Stimulated activated CD8-positive, alpha-beta memory T cell treated with anti-CD3 and anti-CD28 coated beads, Interleukin-7, amount 100 ng/mL, for 24 hours (primary cell): ENCODE data around the gene ALG1.
A peak's percentile ranks its signal among the peaks of the same experiment; 100 is the strongest.
"Not testable (repeated sequence)": the region's sequence is repeated elsewhere in the genome, so short reads cannot be mapped to it uniquely, and the experiment has no call there.

Source experiments
- DNase-seq: peaks from one replicate; pipeline ENCODE4 v3.0.0-alpha.2; 2020; ENCODE audit warnings: low read depth

Gene ALG1

DNA sequence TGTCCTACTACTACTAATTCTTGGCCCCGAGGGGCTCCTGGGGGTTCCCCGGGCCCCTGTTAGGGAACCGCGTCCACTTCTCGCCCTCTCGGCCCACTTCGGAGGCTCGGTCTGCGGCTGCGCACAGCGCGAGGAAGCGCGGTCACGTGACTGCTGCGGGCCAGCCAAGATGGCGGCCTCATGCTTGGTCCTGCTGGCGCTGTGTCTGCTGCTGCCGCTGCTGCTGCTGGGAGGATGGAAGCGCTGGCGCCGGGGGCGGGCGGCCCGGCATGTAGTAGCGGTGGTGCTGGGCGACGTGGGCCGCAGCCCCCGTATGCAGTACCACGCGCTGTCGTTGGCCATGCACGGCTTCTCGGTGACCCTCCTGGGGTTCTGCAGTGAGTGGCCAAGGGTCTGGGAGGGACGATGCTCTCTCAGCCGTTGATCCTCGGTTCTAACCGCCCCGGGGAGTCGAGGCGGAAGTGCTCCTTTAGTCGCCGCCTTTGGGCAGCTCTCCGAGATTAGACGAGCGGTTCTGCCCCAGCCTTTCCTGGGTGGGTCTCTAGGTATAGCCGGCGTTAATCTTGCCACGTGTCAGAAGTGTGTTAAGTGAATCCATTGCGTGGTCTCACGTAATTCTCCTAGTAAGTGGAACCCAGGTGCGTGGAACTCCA lies at the start of gene ALG1:
TSS of gene ALG1 (plus strand) at position 163 of the 653 bp plus-strand sequence. CDS start at position 170, 7 bp downstream.
- DNase-seq: peak; percentile 81

DNA sequence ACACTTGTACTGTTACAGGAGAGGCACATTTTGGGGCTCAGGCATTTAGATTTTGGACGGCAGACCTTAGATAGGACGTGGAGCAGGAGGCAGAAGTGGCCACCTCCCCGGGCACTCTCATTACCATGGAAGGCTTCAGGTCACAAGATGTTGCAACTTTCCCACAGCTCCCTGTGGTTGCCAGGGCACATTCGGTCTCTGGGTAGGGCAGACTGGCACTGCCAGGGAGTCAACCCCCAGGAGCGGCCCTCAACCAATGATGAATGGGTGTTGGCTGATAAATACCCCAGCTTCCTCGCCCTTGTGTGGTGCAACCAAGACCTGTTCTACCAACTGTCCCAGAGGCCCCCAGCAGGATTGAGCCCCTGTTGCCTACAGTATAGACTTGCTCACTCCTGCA lies 49.1 kb upstream of the ALG1 start:
- no peak for DNase-seq

GRCh38 chr16:5024632-5025031 lies 47.0 kb upstream of the ALG1 start:
- no peak for DNase-seq

- DNase-seq: no peak
Measured at GRCh38 chr16:5025171-5025632, 46.4 kb upstream of the ALG1 start.

DNA sequence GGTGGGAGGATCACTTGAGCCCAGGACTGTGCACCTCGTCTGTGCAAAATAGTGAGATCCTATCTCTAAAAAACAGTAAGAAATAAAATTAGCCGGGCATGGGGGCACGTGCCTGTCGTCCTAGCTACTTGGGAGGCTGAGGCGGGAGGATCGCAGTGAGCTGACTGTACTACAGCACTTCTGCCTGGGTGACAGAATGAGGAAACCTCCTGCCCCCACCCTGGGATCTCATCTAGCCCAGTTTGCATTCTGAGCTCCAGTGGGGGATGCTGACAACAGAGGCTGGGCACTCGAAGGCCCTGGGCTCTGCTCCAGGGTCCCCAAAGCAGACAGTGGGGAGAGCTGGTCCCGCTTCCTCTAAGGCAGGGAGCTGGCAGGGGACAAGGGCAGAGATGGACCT lies 45.0 kb upstream of the ALG1 start:
- no peak for DNase-seq

DNA sequence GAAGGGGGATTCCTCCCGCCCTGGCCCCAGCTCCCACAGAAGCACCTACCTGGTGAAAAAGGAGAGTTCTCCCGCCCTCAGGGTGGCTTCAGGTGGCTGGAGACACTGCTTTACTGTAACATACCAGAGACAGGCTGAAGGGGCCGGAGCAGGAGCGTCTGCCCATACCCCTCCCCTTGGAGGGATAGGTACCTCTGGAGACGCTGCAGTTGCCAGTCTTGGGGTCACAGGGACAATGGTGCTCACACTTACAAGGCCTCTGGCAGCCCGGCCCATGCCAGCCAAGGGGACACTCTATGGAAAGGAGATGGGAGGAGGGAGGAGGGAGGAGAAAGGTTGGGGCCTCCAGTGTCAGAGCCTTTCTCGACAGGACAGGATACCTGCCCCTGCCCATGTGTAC lies 44.6 kb upstream of the ALG1 start:
- DNase-seq: no peak

- no peak for DNase-seq
Measured at GRCh38 chr16:5027575-5028235, 43.9 kb upstream of the ALG1 start.

- no peak for DNase-seq
Measured at GRCh38 chr16:5028950-5029475, 42.6 kb upstream of the ALG1 start.

DNA sequence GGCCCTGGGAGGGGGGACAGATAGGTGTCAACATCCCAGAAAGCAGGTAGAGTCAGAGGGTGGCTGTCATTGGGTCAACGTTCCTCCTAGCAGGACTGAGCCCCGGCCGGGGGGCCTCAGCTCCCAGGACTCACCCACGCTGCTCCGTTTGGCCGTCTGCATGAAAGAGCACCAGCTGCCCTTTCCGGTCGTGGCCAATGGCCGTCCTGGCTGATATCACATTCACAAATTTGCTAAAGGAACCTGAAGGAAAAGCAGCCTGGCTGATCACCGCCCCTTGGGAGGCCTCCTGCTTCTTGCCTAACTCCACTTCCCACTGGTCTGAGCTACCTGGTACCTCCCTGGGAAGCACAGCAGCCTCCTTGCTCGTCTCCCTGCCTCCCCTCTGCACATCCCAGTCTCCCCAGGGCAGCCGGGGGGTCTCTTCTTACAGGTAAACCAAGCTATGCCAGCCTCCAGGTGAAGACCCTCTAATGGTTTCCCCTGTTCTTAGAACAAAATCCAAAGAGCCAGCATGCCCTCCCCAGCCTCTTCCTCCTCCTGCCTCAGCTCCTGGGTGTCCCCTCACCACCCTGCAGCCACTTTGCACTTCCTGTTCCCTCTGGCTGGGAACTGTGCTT lies 41.3 kb upstream of the ALG1 start:
- no peak for DNase-seq

GRCh38 chr16:5031601-5032000 lies 40.0 kb upstream of the ALG1 start:
- no peak for DNase-seq

GRCh38 chr16:5032748-5033167 lies 38.9 kb upstream of the ALG1 start:
- DNase-seq: no peak

DNA sequence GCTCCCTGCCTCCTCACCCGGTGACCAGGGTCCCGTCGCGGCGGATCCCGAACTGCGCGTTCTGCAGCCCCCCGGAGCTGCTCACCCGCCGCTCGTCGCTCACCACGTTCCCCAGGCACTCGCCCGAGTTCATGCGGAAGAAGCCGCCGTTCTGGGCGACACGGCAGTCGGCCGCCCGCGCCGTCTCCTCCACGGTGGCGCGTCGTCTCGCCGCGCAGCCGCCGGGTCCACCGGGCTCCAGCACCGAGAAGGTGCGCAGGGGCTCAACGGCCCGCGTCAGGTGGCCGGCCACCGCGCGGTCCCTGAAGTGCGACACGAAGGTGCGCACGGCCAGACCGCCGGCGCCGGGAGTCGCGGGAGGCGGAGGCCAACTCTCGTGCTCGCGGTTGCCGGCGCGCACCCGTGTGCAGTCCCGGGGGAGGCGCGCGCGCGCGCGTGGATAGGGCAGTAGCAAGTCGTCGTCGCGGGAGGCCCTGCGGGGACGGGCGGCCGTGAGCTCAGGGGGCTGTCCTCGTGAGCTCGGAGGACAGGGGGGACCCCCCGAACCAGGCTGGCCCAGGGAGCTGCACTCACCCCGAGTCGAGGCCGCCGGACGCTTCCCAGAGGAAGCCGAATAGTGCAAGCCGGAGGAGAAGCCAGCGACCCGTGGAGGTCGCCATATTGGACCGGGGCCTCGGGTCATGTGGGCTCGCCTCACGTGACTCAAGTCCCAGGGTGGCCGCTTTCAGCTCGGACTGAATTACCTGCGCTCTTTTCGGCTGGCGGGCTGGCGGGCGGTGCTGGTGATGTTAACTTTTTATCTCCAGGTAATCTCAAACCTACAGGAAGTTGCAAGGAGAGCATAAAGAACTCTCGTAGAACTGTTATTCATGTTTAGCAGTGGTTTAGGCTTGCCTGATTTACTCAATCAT lies 38.1 kb upstream of the ALG1 start, which contains the start of gene NAGPA:
TSS of gene NAGPA (minus strand) at position 680 of the 911 bp plus-strand sequence. CDS start at position 659, 21 bp downstream.
- peak; percentile 71 for DNase-seq

GRCh38 chr16:5034167-5034523 lies 37.5 kb upstream of the ALG1 start:
- no peak for DNase-seq

- DNase-seq: no peak
Measured at GRCh38 chr16:5035909-5036227, 35.8 kb upstream of the ALG1 start.

DNA sequence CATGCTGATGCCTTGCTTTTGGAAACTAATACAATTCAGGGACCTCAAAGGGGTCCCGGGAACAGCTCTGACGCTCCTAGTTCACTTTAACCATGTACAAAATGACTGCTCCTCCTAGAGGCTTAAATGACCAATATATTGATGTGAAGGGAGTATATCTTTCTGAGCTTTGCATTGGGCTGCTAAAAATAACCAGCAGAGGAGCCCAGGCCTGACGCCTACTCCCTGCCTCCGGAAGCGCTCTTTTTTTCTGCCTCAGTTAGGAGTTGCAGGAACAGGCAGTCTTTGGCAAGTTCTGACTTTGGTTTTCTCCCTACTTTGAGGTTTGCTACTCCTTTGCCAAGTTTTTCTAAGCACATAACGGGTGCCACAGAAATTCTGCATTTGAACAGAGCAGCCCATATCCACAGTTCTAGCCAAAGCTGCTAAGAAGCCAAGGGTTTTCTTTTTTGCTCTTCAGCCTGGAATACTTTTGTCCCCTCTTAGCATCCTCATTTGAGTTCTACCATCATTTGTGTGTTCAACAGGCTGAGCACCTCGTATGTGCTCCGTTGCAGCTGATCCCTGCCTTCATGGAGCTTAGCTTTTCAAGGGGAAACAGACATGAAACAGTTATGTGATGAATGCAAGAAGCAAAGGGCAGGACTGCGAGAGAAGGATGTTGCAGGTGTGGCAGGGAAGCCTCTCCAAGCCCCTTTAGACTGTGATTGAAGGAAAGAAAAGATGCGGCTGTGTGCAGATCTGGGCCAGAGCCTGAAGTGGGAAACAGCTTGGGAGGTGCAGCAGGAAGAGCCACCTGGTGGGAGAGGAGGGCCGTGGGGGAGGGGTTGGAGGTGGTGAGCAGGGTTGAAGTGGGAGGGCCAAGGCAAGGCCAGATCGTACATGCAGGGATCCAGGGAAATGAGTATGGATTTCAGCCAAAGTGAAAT lies 35.2 kb upstream of the ALG1 start:
- DNase-seq: no peak

DNA sequence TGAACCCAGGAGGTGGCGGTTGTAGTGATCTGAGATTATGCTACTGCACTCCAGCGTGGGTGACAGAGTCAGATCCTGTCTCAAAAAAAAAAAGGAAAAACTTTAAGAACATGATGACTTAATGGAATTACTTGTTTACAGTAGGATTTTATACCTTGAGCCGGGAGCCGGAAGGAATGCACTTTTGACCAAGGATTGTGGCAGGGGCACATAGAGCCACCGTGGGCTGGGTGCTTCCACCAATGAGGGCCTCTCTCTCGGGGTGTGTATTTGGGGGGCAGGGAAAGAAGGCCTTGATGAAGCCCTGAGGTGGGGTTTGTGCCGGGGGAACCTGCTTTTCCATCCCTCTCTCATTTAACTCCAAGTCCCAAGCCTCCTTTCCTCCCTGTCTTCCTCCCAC lies 31.2 kb upstream of the ALG1 start:
- no peak for DNase-seq

GRCh38 chr16:5041600-5042133 lies 30.0 kb upstream of the ALG1 start:
- DNase-seq: no peak

DNA sequence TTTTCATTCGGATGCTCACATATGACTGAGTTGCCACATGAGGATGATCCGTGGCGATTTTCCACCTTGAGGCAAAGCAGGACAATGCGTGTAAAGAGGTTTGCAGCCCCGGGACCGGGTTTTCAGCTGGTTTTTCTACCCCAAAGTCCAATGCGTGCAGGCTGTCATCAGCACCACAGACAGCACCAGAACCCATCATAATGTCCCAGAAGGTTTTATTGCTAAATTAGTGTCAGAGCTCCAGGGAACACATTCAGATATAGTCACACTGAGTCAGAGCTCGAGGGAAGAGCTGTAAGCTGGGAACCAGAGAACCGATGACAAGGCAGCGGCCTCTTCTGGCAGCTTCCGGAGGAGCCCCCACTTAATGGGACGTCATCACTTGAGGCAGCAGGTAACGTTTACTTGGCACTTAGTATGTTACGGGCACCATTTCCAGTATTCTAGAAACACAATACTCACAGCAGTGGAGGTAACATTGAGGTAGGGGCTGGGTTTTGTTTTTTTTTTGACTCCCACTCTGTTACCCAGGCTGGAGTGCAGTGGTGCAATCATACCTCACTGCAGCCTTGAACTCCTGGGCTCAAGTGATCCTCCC lies 29.0 kb upstream of the ALG1 start:
- no peak for DNase-seq

DNA sequence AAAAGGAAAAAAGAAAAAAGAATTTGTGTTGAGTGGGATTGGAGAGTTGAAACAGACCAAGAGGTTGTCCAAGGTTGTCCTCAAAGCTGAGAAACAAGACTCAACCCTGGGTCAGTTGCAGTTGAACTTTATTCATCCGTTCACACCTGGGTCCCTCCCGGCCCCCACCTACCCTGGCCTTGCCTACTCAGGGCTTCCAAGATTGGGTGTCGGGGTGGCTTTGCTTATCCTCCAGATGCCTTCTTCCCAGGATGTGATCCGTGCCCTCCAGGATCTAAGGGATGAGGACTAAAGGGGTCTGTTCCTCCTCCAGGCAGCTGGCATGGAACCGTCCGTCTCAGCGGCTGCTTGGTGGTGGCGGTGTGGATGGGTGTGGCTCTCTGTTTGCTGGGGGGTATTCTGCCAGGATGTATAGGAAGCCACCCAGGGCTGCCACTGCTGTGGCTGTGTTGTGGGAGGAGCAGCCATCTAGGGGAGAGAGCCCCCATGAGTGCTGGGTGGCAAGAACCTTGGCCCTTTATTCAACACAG lies 27.6 kb upstream of the ALG1 start:
- no peak for DNase-seq

- DNase-seq: not testable (repeated sequence)
Measured at GRCh38 chr16:5044581-5044980, 27.1 kb upstream of the ALG1 start.
